ENCODE results near the gene PKN1.
"Not testable (repeated sequence)": the region's sequence is repeated elsewhere in the genome, so short reads cannot be mapped to it uniquely, and the experiment has no call there.

Gene PKN1

DNA sequence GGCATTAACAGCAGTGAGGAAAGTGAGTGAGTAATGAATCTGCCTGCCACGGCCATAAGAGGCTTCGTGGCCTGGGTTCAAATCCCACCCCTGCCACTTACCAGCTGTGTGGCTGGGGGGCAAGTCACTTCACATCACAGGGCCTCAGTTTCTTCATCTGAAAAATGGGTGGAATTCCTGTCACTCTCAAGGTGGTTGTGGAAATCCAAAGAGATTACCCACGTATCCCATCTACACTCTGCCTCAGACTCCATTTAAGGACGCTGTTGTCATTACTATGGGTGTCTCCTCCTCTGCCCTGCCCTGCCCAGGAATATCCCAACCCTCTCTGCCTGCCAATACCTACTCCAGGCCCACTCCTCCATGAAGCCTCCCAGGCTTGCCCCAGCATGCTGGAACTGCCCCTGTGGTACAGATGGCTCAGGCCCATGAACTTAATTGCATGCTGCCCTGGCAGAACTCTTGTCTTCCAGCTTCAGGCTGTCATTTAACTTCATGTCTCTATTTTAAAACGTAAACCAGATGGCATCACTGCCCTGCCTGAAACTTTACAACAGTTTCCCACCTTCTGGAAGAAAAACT is 59.7 kb downstream of the PKN1 start:
- DNase-seq: no peak

DNA sequence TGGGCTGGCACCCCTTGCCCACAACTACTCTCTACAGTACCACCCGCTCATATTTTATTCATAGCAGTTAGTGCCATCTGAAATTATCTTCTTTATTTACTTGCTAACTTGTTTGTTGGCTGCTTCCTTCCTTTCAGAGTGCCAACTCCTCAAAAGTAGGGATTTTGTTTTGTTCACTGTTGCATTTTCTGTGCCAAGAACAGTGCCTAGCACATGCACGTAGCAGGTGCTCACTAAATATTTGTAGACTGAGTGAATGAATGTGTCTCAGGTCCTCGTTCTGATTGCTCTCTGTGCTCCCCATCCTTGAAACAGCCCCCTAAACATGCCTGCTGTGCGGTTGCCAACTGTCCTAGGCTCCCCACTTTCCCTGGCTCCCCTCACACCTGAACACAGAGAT is 61.3 kb downstream of the PKN1 start:
- no peak for DNase-seq

DNA sequence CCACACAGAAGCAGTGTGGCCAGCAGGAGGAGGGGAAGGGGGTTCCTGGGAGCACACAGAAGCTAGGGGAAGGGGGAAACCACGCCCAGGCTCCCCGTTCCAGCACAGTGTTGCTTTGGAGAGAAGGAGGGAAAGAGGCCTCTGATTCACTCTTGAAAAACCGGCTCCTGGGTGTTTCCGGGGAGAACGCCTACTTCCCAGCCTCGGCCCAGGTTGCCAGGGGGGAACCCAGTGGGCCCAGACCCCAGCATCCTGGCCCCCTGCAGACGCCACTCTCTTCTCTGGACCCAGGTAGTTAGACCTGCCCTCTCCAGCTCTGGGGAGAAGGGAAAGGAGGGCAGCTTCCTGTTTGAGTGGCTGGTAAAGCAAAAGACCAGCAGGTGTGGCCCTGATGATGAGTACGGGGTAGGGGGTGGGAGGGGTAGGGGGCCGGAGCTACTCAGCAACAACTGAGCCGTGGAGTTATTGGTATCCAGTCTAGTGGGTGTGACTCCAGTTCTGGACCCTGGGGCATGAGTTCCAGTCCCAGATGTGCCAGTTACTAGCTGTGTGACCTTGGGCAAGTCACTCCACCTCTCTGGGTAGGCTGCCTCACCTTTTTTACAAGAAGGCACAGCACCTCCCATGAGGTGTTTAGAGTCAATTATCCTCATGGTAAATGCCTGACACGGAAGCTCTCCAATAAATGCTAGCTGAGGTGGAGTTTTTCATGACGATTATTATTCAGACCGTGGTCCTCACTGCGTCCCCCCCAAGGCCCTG is 62.0 kb downstream of the PKN1 start:
- no peak for DNase-seq

DNA sequence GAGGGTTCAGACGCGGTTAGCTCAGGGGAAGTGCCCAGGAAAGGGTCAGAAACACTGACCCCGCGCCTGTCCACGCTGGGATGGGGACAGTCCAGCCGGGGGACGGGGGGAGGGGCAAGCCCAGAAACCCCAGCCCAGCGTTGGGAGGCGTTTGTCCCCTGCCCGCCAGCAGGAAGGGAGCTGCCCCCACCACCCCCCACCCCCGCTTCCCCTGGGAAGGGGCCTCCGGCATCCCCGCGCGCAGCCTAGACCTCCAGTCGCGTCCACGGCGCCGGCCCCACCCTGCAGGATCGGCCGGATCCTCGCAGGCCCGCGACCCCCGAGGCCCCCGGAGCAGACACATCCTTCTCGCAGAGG is 62.5 kb downstream of the PKN1 start:
- DNase-seq: no peak

DNA sequence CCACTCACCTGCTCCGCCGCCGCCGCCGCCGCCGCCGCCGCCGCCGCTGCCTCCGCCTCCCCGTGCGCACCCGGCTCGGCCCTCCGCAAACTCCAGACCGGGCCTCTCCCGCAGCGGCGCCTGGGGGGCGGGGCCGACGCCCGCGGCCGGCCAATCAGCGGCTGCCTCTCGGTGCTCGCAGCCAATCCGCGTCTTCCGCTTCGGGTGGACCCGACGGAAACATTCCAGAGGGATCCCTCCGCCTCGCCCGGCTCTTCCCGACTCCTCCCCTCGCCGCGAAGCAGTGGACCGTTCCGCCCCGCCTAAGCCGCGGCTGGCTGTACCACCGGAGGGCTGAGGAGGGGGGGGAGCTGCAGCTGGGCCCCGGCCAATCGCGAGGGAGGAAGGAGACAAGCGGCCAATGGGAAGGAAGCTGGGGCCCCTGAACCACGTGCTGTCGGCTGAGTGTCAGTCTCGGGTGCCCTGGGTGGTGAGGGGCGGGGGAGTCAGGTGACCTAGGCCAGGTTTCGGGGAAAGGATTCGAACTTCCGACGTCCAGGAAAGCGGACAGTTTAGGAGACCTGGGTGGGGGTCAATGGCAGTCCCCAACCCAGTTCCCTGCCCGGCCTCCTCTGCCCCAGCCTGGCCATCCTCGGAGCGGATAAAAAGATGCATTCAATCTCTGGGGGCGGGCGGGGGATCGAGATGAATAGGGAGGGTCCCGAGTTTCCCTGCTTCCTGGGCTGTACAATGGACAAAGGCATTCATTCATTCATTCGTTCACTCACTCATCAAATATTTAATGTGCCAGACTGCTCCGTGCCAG is 63.1 kb downstream of the PKN1 start, which contains the start of gene GIPC1:
GIPC1 (minus strand) TSS at position 99 of the 805 bp plus-strand sequence. CDS start 13,151 bp downstream, outside the sequence.
- peak; percentile 94 for DNase-seq

DNA sequence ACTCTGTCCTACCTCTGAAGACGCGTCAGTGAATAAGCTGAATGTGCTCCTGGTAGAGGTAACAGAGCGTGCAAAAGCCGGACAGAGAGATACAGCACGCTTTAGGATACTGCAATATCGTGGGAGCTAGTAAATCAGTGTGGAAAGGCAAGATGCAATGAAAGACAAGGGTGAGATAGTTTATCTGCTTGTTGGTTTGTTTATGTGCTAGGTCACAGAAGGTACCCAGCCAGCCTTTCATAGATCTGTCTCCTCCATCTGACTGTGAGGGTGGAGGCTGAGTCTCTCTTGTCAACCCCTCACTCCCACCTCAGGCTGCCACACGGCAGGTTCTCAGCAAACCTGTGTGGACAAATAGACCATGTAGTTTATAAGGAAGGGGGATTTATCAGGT is 63.7 kb downstream of the PKN1 start:
- no peak for DNase-seq

DNA sequence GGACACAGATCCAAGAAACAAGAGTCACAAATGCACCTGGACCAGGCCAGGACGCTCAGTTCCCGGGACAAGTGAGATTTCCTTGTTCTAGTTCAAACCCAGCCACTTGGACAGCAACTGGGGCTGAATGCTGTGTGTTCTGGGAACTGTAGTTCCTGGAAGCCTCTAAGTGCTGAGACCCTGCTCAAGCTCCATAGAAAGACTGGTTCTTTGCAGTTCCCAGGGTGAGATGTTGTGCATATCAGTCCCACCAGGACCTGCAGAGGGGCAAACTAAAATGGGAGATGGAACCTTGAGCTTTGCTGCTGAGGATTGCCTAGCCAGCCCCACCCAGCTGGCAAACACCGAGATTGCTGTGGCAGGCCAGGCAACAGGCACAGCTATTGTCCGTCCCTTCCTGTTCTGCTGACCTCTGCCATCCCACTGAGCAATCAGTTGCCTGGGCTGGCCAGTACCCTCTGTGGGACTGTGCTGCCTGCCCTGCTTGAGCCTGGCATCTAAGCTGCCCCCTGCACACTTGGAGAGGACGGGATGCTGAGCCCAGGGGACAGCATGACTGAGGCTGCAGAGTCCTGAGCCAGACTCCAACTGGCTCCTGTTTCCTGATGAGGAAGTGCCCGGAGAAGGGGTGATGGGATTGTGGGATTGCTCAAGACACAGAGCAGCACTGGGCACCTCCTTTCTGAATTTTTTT is 64.3 kb downstream of the PKN1 start:
- no peak for DNase-seq

DNA sequence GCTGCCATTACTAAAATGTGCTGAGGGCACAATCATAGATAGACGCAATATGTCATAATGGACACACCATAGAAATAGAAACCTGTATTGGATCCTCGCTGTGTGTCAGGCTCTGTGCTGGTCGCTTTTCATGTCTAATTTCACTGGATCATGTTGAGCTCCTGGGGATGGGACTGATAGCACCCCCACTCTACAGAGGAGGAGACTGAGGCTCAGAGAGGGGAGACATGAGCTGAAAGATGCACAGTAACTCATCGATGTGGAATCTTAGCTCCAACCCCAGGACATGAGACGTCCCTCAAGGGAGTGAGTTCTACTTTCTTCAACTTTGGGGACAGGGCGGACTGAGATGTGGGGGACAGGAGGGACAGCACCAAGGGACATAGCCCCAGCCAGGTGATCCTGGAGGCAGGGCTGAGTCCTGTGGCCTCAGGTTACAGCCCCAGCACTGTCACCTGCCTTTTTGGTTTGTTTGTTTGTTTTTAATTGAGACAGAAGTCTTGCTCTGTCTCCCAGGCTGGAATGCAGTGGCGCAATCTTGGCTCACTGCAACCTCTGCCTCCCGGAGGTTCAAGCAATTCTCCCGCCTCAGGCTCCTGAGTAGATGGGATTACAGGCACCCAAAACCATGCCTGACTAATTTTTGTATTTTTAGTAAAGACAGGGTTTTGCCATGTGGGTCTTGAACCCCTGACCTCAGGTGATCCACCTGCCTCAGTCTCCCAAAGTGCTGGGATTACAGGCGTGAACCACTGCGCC is 69.4 kb downstream of the PKN1 start:
- no peak for DNase-seq

DNA sequence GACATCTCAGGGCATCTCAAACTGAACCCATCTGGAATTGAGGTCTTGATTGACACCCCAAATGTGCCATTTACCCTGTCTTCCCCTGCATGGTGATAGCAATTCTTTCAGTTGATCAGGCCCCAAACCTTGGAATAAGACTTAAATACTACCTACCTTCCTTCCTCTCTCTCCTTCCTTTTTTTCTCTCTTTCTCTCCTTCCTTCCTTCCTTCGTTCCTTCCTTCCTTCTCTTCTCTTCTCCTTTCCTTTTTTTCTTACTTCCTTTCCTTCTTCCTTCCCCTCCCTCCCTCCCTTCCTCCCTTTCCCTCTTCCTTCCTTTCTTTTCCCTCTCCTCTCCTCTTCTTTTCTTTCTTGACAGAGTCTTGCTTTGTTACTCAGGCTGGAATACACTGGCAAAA is 70.2 kb downstream of the PKN1 start:
- no peak for DNase-seq

DNA sequence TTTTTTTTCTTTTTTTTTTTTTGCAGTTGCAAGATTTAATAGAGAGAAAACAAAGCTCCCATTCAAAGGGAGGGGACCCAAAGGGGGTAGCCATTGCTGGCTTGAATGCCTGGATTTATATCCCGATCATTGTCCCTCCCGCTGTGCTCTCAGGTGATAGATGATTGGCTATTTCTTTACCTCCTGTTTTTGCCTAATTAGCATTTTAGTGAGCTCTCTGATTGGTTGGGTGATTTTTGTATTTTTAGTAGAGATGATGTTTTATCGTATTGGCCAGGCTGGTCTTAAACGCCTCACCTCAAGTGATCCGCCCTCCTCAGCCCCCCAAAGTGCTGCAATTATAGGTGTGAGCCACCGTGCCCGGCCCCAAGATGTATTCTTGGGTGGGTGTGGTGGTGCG is 71.5 kb downstream of the PKN1 start:
- not testable (repeated sequence) for DNase-seq

DNA sequence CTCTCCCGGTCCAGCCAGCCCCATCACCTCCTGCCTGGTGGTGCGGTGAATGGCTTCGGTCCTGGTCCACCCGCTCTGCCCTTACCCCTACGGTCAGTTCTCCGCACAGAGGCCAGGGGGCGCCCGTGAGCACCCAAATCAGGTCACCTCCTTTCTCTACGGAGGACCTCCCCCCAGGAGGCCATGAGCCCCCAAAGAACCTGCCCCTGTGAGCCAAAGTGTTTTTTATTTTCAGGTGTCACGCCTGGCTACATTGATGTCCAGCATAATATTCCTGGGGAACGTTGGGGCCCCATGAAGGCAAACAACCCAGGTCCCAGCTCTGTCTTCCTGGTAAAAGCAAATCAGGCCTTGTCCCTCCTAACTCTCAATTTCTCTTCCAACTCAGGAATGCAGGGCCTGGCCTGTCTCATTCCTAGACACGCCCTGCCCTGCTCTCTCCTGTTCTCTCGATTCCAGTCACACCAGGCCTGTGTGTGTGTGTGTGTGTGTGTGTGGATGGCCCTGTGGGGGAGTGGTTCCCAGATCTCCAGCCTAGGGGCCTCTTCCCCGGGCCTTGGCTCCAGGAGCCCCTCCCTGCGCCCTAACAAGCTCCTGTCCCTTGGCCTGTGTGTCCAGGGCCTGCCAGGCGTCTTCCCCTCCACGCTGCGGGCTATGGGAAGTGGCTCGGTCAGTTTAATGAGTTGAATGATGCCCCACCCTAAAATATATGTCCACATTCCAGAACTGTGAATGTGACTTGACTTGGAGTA is 72.6 kb downstream of the PKN1 start:
- no peak for DNase-seq

DNA sequence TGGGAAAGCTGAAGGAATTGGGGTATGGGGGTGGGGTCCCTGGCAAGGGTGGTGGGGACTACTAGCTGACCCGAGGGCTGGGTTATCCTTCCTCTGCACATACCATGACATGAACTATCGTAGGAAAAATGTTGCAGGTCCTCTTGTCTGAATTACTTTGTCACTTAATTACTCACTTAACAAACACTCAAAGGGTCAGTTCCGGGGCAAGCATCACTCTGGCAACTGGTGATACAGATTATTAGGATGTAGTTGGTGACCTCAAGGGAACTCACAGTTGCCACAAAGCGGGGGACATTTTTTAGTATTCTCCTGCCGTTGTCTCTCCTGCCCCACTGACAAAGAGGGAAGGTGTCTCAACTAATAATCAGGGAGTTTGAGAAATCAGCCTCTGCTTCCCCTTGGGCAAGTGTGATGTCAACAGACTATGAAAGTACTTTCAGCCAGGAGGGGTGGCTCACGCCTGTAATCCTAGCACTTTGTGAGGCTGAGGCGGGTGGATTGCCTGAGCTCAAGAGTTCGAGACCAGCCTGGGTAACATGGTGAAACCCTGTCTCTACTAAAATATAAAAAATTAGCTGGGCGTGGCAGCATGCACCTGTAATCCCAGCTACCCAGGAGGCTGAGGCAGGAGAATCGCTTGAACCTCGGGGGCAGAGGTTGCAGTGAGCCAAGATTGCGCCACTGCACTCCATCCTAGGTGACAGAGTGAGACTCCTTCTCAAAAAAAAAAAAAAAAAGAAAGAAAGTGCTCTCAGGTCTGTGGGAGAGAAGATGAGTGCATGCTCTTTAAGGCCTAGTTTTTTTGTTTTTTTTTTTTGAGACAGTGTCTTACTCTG is 74.8 kb downstream of the PKN1 start:
- DNase-seq: no peak

DNA sequence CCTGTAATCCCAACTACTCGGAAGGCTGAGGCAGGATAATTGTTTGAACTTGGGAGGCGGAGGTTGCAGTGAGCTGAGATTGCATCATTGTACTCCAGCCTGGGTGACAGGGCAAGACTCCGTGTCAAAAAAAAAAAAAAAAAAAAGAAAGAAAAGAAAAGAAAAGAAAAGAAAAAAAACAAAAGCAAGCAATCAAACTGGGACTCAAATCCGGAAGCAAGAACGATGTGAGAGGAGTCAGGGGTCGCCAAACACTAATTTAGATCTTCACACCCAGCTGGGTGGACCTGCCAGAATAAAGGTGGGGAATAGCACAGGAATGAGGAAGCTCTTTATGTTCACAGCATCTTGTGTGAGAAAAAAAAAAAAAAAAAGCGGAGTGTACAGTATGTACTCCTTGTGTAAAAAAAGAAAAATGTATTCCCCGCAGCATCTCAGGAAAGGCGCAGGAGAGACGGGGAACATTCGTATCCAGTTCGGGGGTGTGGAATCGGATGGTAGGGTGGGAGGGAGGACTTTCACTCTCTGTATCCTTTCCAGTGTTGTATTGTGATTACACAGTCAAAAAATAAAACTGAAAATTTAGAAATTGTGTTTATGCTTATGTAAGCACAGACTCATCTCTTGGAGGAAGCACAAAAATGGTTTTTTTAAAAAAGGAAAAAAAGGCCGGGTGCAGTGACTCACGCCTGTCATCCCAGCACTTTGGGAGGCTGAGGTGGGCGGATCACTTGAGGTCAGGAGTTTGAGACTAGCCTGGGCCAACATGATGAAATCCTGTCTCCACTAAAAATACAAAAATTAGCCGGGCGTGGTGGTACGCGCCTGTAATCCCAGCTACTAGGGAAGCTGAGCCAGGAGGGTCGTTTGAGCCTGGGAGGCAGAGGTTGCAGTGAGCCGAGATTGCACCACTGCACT is 77.5 kb downstream of the PKN1 start:
- DNase-seq: no peak

DNA sequence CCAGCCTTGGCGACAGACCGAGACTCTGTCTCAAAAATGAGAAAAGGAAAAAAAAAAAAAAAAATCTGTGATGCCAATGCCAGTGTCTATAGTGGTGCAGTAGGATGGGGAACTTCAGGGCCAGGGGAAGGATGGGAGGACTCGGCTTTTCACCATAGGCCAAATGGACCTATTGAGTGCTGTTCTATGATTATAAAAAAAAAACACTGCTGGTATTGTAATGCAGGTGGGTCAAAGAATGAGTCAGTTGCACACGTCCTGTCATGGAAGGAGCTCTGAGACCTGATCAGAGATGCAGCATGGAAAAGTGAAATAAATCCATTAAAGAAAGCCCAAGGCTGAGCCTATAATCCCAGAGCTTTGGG is 78.1 kb downstream of the PKN1 start:
- no peak for DNase-seq

DNA sequence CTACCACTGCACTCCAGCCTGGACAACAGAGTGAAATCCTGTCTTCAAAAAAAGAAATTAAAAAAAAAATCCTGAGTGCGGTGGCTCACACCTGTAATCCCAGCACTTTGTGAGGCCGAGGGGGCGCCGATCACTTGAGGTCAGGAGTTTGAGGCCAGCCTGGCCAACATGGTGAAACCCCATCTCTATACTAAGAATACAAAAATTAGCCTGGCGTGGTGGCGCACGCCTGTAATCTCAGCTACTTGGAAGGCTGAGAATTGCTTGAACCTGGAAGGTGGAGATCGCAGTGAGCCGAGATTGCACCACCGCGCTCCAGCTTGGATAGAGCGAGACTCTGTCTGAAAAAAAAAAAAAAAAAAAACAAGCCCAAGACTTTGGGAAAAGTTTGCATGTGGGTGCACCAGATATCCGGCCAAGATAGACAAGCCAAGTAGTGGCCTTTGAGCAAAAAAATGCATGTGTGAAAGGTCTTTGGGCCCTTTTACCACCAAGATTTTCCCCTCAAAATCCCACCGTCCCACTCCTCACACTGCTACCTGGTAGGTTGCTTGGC is 79.4 kb downstream of the PKN1 start:
- no peak for DNase-seq

DNA sequence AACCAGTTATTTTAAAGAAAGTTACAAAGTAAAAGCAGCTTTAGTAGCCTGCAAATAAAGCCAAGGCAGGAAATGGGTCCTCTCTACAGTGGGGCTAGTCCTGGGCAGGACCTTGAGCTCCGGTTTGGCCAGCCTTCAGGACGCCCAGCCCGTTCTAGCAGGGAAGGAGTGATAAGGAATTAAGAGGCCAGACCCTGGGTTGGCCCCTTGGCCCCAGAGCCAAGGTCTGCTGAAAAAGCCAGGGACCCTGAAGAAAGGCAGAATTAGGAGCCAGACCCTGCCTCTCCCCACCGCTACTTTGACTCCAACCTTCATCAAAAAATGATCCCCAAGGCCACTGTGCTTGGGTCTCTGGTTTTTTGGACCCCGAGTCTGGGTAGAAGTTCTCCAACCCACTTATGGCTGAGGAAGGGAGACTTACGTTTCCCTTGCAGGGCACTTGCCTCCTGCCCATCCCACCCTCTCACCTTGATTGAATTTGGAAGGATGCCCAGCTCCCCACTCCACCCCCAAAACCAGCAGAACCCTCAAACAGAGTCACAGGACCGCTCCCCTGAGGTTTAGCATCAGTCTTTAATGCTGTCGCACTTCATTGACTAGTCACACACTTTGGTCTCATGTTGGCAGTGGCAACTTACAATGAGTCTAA is 81.2 kb downstream of the PKN1 start:
- no peak for DNase-seq

DNA sequence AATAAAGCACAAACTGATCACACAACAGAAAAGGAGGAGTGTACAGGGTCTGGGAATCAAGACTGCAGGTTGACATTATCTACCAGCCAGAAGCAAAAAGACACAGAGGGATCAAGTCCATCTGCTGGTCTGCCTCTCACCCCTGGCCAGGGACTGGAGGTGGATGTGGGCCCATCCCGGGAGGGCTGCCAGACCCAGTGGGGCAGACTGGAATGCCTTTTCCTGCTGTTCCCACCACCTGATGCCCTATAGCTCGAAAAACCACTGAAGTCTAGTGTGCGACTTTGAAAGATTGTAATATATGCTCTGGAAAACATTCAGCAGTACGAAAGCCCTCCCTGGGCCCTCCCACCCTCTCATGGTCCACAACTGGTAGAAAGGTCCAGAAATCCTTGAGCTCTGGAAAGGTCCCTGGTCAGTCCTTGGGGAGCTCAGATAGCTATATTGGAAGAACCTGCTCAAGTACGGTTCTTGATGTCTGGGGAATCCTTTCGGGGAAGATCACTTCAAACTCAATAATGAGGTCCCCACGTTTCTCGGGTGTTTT is 82.5 kb downstream of the PKN1 start:
- no peak for DNase-seq

DNA sequence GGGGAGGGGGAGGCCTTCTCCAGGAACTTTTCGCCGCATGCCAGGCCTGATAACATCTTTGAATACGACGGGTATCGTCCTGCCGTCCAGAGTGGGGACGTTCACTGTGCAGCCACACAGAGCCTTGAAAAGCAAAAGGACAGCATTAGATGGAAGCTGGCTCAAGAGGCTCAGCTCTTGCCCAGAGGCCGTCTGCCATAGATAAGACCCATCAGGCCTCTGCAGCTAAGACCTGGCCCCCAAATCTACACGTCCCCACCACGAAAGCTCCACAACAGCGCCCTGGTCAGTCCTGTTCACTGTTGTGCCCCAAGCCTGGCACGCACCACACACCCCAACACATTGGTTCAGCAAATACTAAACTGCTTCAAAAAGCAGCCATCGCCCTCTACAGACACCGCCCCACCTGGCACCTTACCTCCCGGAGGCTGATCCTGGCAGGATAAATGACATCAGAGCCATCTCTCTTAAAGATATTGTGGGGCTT is 83.0 kb downstream of the PKN1 start:
- DNase-seq: no peak

All from NCI-H2227 treated with DMSO at 0.1 percent for 48 hours (cell line).